ENCODE data around the gene PPIP5K2. TPM values are rescaled to one million over a fixed set of nuclear protein-coding genes. Genes with fewer than 3 reads are reported as not detected.
A peak's percentile ranks its signal among the peaks of the same experiment; 100 is the strongest.

Gene PPIP5K2
- total and polyA plus RNA-seq, 9 donors, result 23.8 to 45.3 (median 37.5) TPM

DNA sequence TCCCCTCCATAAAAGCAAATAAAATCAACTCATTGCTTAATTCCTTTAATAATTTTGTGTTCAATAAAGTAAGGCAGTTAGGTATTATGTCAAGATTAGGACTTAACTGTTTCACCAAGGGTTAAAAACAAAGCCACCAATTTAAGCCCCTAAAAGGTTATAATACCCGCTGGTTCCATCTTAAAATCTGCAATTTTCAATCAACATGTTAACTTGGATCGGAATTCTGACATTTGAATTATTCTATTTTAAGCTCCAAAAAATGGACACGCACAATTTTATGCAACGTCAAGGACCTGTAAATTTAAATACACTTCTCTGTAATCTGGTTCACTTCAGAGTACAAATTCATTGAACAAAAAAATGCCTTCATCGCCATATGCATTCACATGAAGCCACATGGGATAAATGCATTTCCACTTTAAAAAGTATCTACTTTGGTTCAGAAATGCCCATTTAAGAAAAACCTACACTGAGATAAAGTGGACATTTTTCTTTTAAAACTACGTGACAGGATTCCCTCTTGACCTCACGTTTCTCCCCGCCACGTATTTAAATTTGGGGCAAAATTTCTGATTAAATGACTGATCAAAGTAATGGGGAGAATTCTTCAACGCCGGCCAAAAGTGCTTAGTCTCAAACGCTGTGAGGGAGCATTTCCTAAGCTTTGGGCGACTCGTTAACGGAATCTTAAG, 884 bp upstream of the PPIP5K2 start:
- DNase-seq, result no peak
- H3K27ac ChIP-seq (ENCODE audit: low read length), result peak overlapping the region; percentile 98
- peak overlapping the region; percentile 86 for H3K4me3 ChIP-seq (ENCODE audit: low read length)
- 0% methylated on average over 7 of the region's 15 CpGs for WGBS (ENCODE audit: insufficient coverage)
- peaks cover 7% of the 10 kb centered on the region for H3K4me1 ChIP-seq (ENCODE audit: control insufficient read depth, insufficient read depth, low read length)
- H3K27me3 ChIP-seq (ENCODE audit: control insufficient read depth, insufficient read depth, low read length), result no peaks in the 10 kb centered on the region
- no peaks in the 10 kb centered on the region for H3K9me3 ChIP-seq (replicated peaks; ENCODE audit: control insufficient read depth, low read depth, low read length)
- H3K36me3 ChIP-seq (ENCODE audit: control insufficient read depth, insufficient read depth, low read length), result peaks cover 3% of the 10 kb centered on the region

DNA sequence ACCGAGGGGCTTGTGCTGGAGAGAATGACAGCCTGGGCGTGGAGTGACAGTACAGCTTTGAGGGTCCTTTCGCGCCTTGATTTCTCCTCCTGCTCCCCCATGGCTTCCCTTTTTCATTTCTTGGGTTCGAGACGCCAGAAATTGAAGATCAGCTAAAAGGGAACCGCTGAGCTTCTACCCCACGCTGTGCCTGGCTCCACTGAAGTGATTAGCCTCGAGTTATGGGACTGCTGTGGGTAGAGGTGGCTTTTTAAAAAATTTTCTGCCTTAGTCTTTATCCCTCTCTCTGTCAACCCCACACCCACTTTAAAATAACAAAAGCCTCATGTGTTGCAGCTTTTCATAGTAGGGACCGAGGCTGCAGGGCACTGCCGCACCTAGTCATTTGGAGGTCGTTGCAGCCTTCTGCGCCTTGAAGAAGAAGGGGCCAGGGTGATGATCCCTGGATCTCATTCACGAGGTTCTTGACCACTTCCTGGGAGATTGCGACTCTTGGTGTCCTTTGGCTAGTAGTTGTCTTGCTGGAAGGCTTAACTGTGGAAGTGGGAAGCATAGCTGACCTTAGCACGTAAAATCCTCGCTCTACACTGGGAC, 603 bp downstream of the PPIP5K2 start:
- peak; percentile 46 for DNase-seq
- peaks cover 3% of the 10 kb centered on the region for H3K36me3 ChIP-seq (ENCODE audit: control insufficient read depth, insufficient read depth, low read length)
- peak overlapping the region; percentile 86 for H3K4me3 ChIP-seq (ENCODE audit: low read length)
- H3K4me1 ChIP-seq (ENCODE audit: control insufficient read depth, insufficient read depth, low read length), result peaks cover 7% of the 10 kb centered on the region
- peak overlapping the region; percentile 98 for H3K27ac ChIP-seq (ENCODE audit: low read length)
- no peaks in the 10 kb centered on the region for H3K27me3 ChIP-seq (ENCODE audit: control insufficient read depth, insufficient read depth, low read length)
- 2% methylated on average over 7 of the region's 17 CpGs for WGBS (ENCODE audit: insufficient coverage)
- H3K9me3 ChIP-seq (replicated peaks; ENCODE audit: control insufficient read depth, low read depth, low read length), result no peaks in the 10 kb centered on the region

- Histone ChIP-seq H3K36me3 (ENCODE audit: control insufficient read depth, insufficient read depth, low read length) (peaks cover 3% of the 10 kb centered on the region), H3K4me3 (ENCODE audit: low read length) (no peak overlapping the region), H3K4me1 (ENCODE audit: control insufficient read depth, insufficient read depth, low read length) (peaks cover 7% of the 10 kb centered on the region), H3K27ac (ENCODE audit: low read length) (no peak overlapping the region), H3K9me3 (replicated peaks; ENCODE audit: control insufficient read depth, low read depth, low read length) (no peaks in the 10 kb centered on the region), H3K27me3 (ENCODE audit: control insufficient read depth, insufficient read depth, low read length) (no peaks in the 10 kb centered on the region)
- 63% methylated on average over 3 of the region's 3 CpGs for WGBS (ENCODE audit: insufficient coverage)
- no peak for DNase-seq
Observed at GRCh38 chr5:103122242-103122641, 2.1 kb downstream of the PPIP5K2 start.

- H3K9me3 ChIP-seq (replicated peaks; ENCODE audit: control insufficient read depth, low read depth, low read length), result no peaks in the 10 kb centered on the region
- H3K4me1 ChIP-seq (ENCODE audit: control insufficient read depth, insufficient read depth, low read length), result peaks cover 5% of the 10 kb centered on the region
- no peak for DNase-seq
- no peak overlapping the region for H3K4me3 ChIP-seq (ENCODE audit: low read length)
- H3K36me3 ChIP-seq (ENCODE audit: control insufficient read depth, insufficient read depth, low read length), result peaks cover 3% of the 10 kb centered on the region
- 97% methylated on average over 3 of the region's 5 CpGs for WGBS (ENCODE audit: insufficient coverage)
- no peak overlapping the region for H3K27ac ChIP-seq (ENCODE audit: low read length)
- H3K27me3 ChIP-seq (ENCODE audit: control insufficient read depth, insufficient read depth, low read length), result no peaks in the 10 kb centered on the region
Observed at GRCh38 chr5:103126557-103126956, 6.5 kb downstream of the PPIP5K2 start.

DNA sequence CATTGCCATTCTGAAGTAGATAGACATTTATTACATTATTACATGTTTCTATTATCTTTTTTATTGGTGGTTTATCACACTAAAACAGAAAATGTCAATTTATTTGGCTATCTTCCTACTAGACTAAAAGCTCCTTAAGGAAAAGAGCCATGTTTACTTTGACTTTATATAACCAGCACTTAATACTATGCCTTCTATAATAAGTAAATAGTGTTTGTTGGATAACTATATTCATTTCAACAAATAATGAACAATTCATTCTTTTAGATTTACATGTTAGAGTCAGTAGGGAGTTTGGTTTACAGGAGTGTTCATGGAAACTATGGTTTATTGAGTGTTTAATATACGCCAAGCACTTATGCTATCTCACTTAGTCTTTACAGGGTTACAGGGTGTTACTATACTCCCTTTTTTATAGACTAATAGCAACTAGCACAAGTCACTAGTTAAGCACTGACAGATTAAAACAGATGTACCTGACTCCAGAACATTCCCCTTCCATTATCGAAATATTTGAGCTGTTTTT, 7.3 kb downstream of the PPIP5K2 start:
- Histone ChIP-seq H3K9me3 (replicated peaks; ENCODE audit: control insufficient read depth, low read depth, low read length) (no peaks in the 10 kb centered on the region), H3K27ac (ENCODE audit: low read length) (no peak overlapping the region), H3K4me3 (ENCODE audit: low read length) (no peak overlapping the region), H3K36me3 (ENCODE audit: control insufficient read depth, insufficient read depth, low read length) (peaks cover 3% of the 10 kb centered on the region), H3K4me1 (ENCODE audit: control insufficient read depth, insufficient read depth, low read length) (peaks cover 4% of the 10 kb centered on the region), H3K27me3 (ENCODE audit: control insufficient read depth, insufficient read depth, low read length) (no peaks in the 10 kb centered on the region)
- no CpG with 5 or more reads among the region's 2 CpGs for WGBS (ENCODE audit: insufficient coverage)
- DNase-seq, result no peak

DNA sequence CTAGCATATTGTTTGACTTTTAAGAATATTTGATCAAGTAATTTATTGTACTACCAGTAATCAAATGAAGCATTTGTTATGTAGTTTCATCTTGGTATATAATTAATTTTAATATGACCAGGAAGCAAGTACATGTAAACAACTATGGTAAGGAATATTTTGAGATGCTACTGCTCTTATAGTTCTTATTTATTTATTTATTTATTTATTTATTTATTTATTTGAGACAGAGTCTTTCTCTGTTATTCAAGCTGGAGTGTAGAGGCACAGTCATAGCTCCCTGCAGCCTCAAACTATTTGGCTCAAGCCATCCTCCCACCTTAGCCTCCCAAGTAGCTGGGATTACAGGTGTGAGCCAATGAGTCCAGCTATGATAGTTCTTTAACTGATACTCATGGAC, 8.1 kb downstream of the PPIP5K2 start:
- Histone ChIP-seq H3K27ac (ENCODE audit: low read length) (no peak overlapping the region), H3K27me3 (ENCODE audit: control insufficient read depth, insufficient read depth, low read length) (no peaks in the 10 kb centered on the region), H3K36me3 (ENCODE audit: control insufficient read depth, insufficient read depth, low read length) (no peaks in the 10 kb centered on the region), H3K4me1 (ENCODE audit: control insufficient read depth, insufficient read depth, low read length) (no peaks in the 10 kb centered on the region), H3K9me3 (replicated peaks; ENCODE audit: control insufficient read depth, low read depth, low read length) (no peaks in the 10 kb centered on the region), H3K4me3 (ENCODE audit: low read length) (no peak overlapping the region)
- DNase-seq, result no peak

DNA sequence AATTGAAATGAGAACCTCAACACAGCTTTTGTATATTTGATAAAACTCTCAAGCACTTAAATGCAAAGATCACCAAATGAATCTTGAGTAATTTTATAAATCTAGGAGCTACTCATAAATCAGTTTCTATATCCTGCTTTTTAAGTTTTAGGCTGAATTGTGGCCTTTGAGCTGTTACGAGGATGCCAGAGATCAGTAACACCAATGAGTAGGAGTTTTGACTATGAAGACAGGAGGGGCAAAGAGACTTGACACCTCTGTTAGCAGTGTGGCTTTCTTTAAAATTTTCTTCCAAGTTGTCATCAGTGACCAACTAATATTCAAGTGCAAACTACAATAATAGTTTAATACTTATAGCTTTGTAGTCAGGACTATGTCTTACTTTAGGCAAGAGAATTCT, 12.6 kb downstream of the PPIP5K2 start:
- Histone ChIP-seq H3K4me3 (ENCODE audit: low read length) (no peak overlapping the region), H3K4me1 (ENCODE audit: control insufficient read depth, insufficient read depth, low read length) (no peaks in the 10 kb centered on the region), H3K9me3 (replicated peaks; ENCODE audit: control insufficient read depth, low read depth, low read length) (no peaks in the 10 kb centered on the region), H3K36me3 (ENCODE audit: control insufficient read depth, insufficient read depth, low read length) (peaks cover 8% of the 10 kb centered on the region), H3K27me3 (ENCODE audit: control insufficient read depth, insufficient read depth, low read length) (no peaks in the 10 kb centered on the region), H3K27ac (ENCODE audit: low read length) (no peak overlapping the region)
- DNase-seq, result no peak
- no CpG with 5 or more reads among the region's 1 CpG for WGBS (ENCODE audit: insufficient coverage)

DNA sequence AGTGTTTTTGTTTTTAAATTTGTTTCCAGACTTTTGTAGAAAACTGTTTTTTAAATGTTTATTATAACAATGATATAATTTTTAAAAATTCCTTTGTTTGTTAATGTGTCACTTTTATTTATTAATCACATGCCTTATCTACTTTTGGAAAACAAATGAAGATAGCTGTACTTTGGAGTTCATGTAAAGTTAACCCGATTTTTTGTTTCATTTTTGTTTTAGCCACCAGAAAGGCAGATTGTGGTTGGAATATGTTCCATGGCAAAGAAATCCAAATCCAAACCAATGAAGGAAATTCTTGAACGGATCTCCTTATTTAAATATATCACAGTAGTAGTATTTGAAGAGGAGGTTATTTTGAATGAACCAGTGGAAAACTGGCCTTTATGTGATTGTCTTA, 13.1 kb downstream of the PPIP5K2 start:
- WGBS (ENCODE audit: insufficient coverage), result no CpG with 5 or more reads among the region's 2 CpGs
- H3K36me3 ChIP-seq (ENCODE audit: control insufficient read depth, insufficient read depth, low read length), result peaks cover 8% of the 10 kb centered on the region

DNA sequence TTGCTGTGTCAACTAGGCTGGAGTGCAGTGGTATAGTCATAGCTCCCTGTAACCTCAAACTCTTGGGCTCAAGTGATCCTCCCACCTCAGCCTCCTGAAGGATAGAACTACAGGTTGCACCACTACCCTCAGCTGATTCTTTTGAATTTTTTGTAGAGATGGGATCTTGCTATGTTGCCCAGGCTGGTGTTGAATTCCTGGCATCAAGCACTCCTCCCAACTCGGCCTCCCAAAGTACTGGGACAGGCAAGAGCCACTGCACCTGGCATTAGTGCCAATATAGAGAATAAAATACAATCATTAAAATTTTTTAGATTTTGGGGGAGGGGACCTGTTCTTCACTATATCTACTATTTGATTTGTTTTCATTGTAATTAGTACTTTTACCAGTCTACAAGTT, 15.4 kb downstream of the PPIP5K2 start:
- WGBS (ENCODE audit: insufficient coverage), result no CpG with 5 or more reads among the region's 1 CpG

More for the DNA sequence above, 13.1 kb downstream of the PPIP5K2 start:
- H3K27me3 ChIP-seq (ENCODE audit: control insufficient read depth, insufficient read depth, low read length), result no peaks in the 10 kb centered on the region
- no peaks in the 10 kb centered on the region for H3K4me1 ChIP-seq (ENCODE audit: control insufficient read depth, insufficient read depth, low read length)
- H3K9me3 ChIP-seq (replicated peaks; ENCODE audit: control insufficient read depth, low read depth, low read length), result no peaks in the 10 kb centered on the region
- H3K27ac ChIP-seq (ENCODE audit: low read length), result no peak overlapping the region
- DNase-seq, result no peak
- H3K4me3 ChIP-seq (ENCODE audit: low read length), result no peak overlapping the region

DNA sequence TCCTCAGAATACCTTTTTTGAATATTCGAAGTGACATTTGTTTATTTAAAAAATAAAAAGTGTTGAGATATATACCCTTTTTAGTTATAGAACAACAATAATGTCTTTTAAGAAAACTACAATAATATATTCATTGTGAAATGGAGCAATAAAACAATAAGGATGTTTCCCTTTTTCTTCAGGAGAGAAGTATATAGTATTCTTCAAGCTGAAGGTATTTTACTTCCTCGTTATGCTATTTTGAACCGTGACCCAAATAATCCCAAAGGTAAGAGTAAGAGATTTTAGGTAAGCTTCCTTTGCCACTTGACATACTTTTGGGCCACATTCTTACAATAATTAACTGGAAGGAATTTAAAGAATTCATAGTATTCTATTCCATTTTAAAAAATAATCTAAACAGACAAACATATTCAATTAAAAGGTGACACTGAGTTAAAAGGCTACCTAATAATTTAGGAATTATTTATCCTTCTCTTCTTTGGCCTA, 18.1 kb downstream of the PPIP5K2 start:
- H3K27ac ChIP-seq (ENCODE audit: low read length), result no peak overlapping the region
- H3K4me1 ChIP-seq (ENCODE audit: control insufficient read depth, insufficient read depth, low read length), result no peaks in the 10 kb centered on the region
- no peak for DNase-seq
- H3K27me3 ChIP-seq (ENCODE audit: control insufficient read depth, insufficient read depth, low read length), result no peaks in the 10 kb centered on the region
- no peaks in the 10 kb centered on the region for H3K9me3 ChIP-seq (replicated peaks; ENCODE audit: control insufficient read depth, low read depth, low read length)
- WGBS (ENCODE audit: insufficient coverage), result no CpG with 5 or more reads among the region's 3 CpGs
- H3K4me3 ChIP-seq (ENCODE audit: low read length), result no peak overlapping the region
- peaks cover 20% of the 10 kb centered on the region for H3K36me3 ChIP-seq (ENCODE audit: control insufficient read depth, insufficient read depth, low read length)

More for the DNA sequence above, 15.4 kb downstream of the PPIP5K2 start:
- DNase-seq, result no peak
- H3K4me3 ChIP-seq (ENCODE audit: low read length), result no peak overlapping the region
- H3K4me1 ChIP-seq (ENCODE audit: control insufficient read depth, insufficient read depth, low read length), result no peaks in the 10 kb centered on the region
- H3K27ac ChIP-seq (ENCODE audit: low read length), result no peak overlapping the region
- H3K9me3 ChIP-seq (replicated peaks; ENCODE audit: control insufficient read depth, low read depth, low read length), result no peaks in the 10 kb centered on the region
- H3K27me3 ChIP-seq (ENCODE audit: control insufficient read depth, insufficient read depth, low read length), result no peaks in the 10 kb centered on the region
- peaks cover 20% of the 10 kb centered on the region for H3K36me3 ChIP-seq (ENCODE audit: control insufficient read depth, insufficient read depth, low read length)

All from muscle of leg (tissue), 11 donors.